Measurements from ENCODE around the gene TTC16.

The TTC16 gene

DNA sequence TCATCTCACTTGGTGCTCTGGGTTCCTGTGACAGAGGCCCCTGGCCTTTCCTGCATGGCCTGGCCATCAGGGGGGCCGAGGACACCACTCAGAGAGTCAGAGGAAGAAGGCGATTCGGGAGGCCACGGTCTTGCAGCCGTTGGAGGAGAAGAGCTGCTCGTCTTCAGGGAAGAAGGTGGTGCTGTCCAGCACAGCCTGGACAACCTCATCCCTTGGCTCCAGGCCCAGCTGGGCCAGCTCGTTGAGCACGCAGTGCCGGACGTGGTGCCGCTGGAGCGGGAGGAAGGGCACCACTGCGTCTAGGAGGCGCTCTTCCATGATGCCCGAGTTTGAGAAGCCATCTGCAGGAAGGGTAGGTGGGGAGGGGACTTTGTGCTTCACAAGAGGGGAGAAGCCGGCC is 16.1 kb downstream of the TTC16 start:
- peaks cover 17 to 21% of the 10 kb centered on the region in 2 experiments for H3K4me1 ChIP-seq (ENCODE audit: control insufficient read depth in 1 of 2, insufficient read depth in 1 of 2, low read depth in 1 of 2, low read length in 1 of 2)
- TF ChIP-seq, protein P1, sequence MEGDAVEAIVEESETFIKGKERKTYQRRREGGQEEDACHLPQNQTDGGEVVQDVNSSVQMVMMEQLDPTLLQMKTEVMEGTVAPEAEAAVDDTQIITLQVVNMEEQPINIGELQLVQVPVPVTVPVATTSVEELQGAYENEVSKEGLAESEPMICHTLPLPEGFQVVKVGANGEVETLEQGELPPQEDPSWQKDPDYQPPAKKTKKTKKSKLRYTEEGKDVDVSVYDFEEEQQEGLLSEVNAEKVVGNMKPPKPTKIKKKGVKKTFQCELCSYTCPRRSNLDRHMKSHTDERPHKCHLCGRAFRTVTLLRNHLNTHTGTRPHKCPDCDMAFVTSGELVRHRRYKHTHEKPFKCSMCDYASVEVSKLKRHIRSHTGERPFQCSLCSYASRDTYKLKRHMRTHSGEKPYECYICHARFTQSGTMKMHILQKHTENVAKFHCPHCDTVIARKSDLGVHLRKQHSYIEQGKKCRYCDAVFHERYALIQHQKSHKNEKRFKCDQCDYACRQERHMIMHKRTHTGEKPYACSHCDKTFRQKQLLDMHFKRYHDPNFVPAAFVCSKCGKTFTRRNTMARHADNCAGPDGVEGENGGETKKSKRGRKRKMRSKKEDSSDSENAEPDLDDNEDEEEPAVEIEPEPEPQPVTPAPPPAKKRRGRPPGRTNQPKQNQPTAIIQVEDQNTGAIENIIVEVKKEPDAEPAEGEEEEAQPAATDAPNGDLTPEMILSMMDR (IDR thresholded peaks at IDR 0.05), result no peak
- no peak overlapping the region for H3K27ac ChIP-seq
- H3K4me3 ChIP-seq (ENCODE audit: low read depth in 1 of 2, low read length in 1 of 2), result no peak overlapping the region
- no peaks in the 10 kb centered on the region for H3K27me3 ChIP-seq
- H3K36me3 ChIP-seq, result peaks cover 25% of the 10 kb centered on the region
- H3K9me3 ChIP-seq, result no peaks in the 10 kb centered on the region

DNA sequence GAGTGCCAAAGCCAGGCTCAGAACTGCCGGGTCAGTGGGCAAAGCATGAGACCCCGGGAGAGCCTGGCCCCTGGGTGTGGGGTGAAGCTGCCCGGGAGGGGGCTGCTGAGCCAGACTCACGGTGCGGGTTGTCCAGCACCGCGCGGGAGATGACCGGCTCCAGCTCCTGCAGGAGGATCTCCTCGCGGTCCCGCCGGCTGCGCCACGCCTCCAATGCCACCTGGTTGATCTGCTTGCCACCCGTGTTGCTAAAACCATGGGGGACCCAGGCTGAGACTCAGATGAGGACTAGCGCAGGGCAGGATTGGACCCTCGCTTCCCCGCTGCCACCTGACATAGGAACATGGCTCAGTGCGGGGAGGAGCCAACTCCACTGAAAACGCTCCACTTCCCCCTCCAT is 16.6 kb downstream of the TTC16 start:
- TF ChIP-seq, protein P1 (IDR thresholded peaks at IDR 0.05), result no peak

DNA sequence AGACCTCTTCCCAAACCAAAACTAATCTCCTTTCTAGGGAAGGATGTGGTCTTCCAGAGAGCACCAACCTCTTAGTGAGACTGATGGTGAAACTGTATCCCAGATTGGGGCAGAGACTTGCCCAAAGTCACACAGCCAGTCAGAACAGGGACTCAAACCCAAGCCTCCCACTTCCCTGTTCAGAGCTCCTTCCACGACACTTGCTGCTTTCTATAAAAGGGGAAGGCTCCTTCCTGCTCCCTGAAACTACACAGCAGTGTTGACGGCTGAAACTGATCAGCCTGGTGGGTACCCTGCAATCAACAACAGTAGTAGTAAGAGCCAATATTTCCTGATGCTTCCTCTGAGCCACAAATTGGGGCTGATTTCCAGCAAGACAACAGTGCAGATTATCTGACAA is 17.7 kb downstream of the TTC16 start:
- Histone ChIP-seq H3K4me3 (ENCODE audit: low read depth in 1 of 2, low read length in 1 of 2) (no peak overlapping the region), H3K4me1 (ENCODE audit: control insufficient read depth in 1 of 2, insufficient read depth in 1 of 2, low read depth in 1 of 2, low read length in 1 of 2) (peaks cover 17 to 21% of the 10 kb centered on the region in 2 experiments), H3K27me3 (no peaks in the 10 kb centered on the region), H3K27ac (peak overlapping the region; percentile 99), H3K9me3 (no peaks in the 10 kb centered on the region), H3K36me3 (peaks cover 40% of the 10 kb centered on the region)
- TF ChIP-seq, protein P1 (IDR thresholded peaks at IDR 0.05), result no peak

More for the DNA sequence above, 16.6 kb downstream of the TTC16 start:
- Histone ChIP-seq H3K9me3 (no peaks in the 10 kb centered on the region), H3K4me1 (ENCODE audit: control insufficient read depth in 1 of 2, insufficient read depth in 1 of 2, low read depth in 1 of 2, low read length in 1 of 2) (peaks cover 17 to 21% of the 10 kb centered on the region in 2 experiments), H3K36me3 (peaks cover 29% of the 10 kb centered on the region), H3K4me3 (ENCODE audit: low read depth in 1 of 2, low read length in 1 of 2) (no peak overlapping the region), H3K27me3 (no peaks in the 10 kb centered on the region), H3K27ac (no peak overlapping the region)

DNA sequence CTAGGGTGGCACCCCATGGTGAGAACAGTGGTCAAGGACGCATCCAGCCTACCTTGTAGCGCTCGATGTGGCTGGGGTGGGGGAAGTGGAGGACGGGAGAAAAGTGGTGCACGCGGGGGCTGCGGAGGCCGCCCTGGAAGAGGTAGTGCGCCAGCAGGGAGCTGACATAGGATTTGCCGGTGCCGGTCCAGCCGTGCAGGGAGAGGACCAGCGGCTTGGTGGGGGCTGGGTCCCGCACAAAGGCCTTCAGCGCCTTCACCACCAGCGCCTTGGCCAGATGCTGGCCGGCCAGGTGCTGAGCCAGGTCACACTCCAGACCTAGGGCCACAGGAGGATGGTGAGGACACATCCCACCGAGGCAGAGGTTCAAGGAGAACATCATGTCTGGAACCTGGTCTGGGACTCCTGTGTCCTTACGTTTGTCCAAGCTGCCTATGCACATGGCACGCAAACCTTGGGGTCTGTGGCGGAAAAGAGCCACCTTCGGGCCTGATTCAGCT is 18.4 kb downstream of the TTC16 start:
- H3K9me3 ChIP-seq, result no peaks in the 10 kb centered on the region
- H3K4me1 ChIP-seq (ENCODE audit: control insufficient read depth in 1 of 2, insufficient read depth in 1 of 2, low read depth in 1 of 2, low read length in 1 of 2), result peaks cover 17 to 21% of the 10 kb centered on the region in 2 experiments
- H3K4me3 ChIP-seq (ENCODE audit: low read depth in 1 of 2, low read length in 1 of 2), result peak overlapping the region; percentile 74 to 98
- peak overlapping the region; percentile 99 for H3K27ac ChIP-seq
- TF ChIP-seq, protein P1 (IDR thresholded peaks at IDR 0.05), result no peak
- H3K36me3 ChIP-seq, result peaks cover 47% of the 10 kb centered on the region
- no peaks in the 10 kb centered on the region for H3K27me3 ChIP-seq

DNA sequence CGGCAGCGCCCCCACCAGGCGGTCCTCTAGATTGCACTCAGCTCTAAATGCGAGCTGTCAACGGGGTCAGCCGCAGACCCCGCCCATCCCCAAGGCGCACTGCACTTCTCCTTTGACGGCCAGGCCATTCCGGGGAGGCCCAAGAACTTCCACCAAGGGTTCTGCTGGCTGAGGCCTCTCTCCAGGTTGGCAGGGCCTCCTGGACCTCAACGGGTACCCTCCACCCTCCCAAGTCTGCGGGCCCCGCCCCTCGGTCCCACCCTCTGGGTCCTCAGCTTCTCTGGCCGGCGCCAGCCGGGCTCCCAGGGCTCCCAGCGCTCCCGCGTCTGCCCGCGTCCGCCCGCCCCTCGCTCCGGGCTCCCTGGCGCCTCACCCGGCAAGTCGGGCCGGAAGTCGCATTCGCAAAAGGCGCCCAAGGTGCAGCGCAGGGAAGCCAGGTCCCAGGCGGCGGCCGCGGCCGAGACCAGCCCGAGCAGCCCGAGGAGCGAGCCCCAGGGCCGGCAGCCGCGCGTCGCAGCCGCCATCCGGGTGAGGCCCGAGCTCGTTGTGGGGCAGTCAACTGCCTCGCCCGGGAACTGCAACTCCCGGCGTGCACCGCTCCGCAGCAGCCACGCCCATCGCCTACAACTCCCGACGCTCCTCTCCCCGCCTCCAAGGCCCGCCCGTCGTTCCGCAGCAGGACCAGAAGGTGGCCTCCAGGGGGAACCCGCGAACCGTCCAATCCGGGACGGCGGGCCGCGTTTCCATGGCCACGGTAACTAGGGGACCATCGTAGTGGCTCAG is 19.1 kb downstream of the TTC16 start, which contains the start of gene TOR2A:
TSS of gene TOR2A (minus strand) at position 548 of the 783 bp plus-strand sequence. CDS start at position 524, 24 bp downstream.
- Histone ChIP-seq H3K4me3 (ENCODE audit: low read depth in 1 of 2, low read length in 1 of 2) (peak within 1 kb of the TSS; percentile 74 to 98), H3K27ac (peak within 1 kb of the TSS; percentile 99), H3K36me3 (peaks cover 53% of the 10 kb centered on the region), H3K9me3 (no peaks in the 10 kb centered on the region), H3K4me1 (ENCODE audit: control insufficient read depth in 1 of 2, insufficient read depth in 1 of 2, low read depth in 1 of 2, low read length in 1 of 2) (peaks cover 17 to 21% of the 10 kb centered on the region in 2 experiments), H3K27me3 (no peaks in the 10 kb centered on the region)
- TF ChIP-seq, protein P1 (IDR thresholded peaks at IDR 0.05), result peak; percentile 100

All from neutrophil (primary cell).